Measurements from ENCODE around the gene C1GALT1. TPM values are rescaled to one million over a fixed set of nuclear protein-coding genes. Genes with fewer than 3 reads are reported as not detected.
"Not testable (repeated sequence)": the region's sequence is repeated elsewhere in the genome, so short reads cannot be mapped to it uniquely, and the experiment has no call there.

The C1GALT1 gene
- total and polyA plus RNA-seq, 9 of the 15 experiments (the other 6 are each of a cell fraction or from before 2014, with no cell fraction given), result 5.0 to 33.2 (median 24.1) TPM

DNA sequence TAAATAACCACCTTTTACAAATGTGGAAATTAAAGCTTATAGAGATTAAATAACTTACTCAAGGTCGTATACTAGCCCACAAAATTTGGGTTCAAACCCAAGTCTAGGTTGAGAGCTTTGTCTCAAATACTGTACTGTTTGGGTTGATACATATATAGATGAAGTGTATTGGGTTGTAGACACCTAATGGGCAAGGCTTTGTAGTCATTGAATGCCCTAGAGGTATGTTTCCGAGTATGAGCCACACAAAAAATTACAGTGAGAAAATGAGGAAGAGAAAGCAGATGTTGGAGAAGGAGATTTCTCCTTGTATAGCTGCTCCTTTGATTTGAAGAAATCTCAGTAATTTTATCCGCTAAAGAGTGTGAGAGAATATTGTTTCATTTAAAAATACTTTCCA, 60.6 kb downstream of the C1GALT1 start:
- DNase-seq (ENCODE audit: extremely low read depth in 1 of 4, low spot score in 3 of 4) (no peak), ATAC-seq (no peak), FAIRE-seq (no peak)
- Histone ChIP-seq H3K27me3 (ENCODE audit: control insufficient read depth in 2 of 2, insufficient read depth in 2 of 2, low read length in 2 of 2) (no peaks in the 10 kb centered on the region), H3K4me1 (replicated peaks in 1 of 2; ENCODE audit: control insufficient read depth in 2 of 2, insufficient read depth in 2 of 2, low read length in 2 of 2) (no peaks in the 10 kb centered on the region), H3K4me2 (ENCODE audit: insufficient read depth, low read length) (no peak overlapping the region), H4K20me1 (replicated peaks; ENCODE audit: control insufficient read depth, insufficient read depth, low read length) (no peaks in the 10 kb centered on the region), H3K9me3 (replicated peaks; ENCODE audit: control insufficient read depth, insufficient read depth, low read depth, low read length) (no peaks in the 10 kb centered on the region), H3K4me3 (no peak overlapping the region), H3K36me3 (ENCODE audit: control insufficient read depth, insufficient read depth, low read length) (peaks cover 33% of the 10 kb centered on the region), H3K27ac (ENCODE audit: extremely low read depth, low read depth, low read length) (no peak overlapping the region), H3K9ac (ENCODE audit: insufficient read depth in 1 of 2, low read depth in 2 of 2, low read length in 2 of 2) (no peak overlapping the region), H3K79me2 (ENCODE audit: control insufficient read depth, insufficient read depth, low read length) (no peaks in the 10 kb centered on the region), H2AFZ (ENCODE audit: low read depth, low read length) (no peak overlapping the region), H3K9me1 (ENCODE audit: control insufficient read depth, insufficient read depth, low read length) (no peaks in the 10 kb centered on the region)
- TF ChIP-seq E2F3 (CRISPR knock-in tag; IDR thresholded peaks at IDR 0.05) (no peak), RBM34 (IDR thresholded peaks at IDR 0.05; ENCODE audit: borderline replicate concordance, insufficient read depth, low read length) (no peak), POLR2G (IDR thresholded peaks at IDR 0.05; ENCODE audit: low read depth, low read length) (no peak), SP1 (CRISPR knock-in tag; IDR thresholded peaks at IDR 0.05) (no peak), SMAD4 (CRISPR knock-in tag; conservative IDR thresholded peaks at IDR 0.05) (no peak), ZNF224 (CRISPR knock-in tag; IDR thresholded peaks at IDR 0.05) (no peak), RBM39 (optimal IDR thresholded peaks at IDR 0.05; ENCODE audit: low read depth, low read length) (no peak), TOE1 (IDR thresholded peaks at IDR 0.05; ENCODE audit: borderline replicate concordance) (no peak), TOE1 (CRISPR knock-in tag; IDR thresholded peaks at IDR 0.05; ENCODE audit: borderline replicate concordance, low read depth) (no peak), FOXJ2 (tag; IDR thresholded peaks at IDR 0.05) (no peak), GABPA (tag; conservative IDR thresholded peaks at IDR 0.05; ENCODE audit: low read depth) (no peak), LEF1 (IDR thresholded peaks at IDR 0.05) (no peak)
- TF ChIP-seq, protein P1, sequence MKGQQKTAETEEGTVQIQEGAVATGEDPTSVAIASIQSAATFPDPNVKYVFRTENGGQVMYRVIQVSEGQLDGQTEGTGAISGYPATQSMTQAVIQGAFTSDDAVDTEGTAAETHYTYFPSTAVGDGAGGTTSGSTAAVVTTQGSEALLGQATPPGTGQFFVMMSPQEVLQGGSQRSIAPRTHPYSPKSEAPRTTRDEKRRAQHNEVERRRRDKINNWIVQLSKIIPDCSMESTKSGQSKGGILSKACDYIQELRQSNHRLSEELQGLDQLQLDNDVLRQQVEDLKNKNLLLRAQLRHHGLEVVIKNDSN (CRISPR knock-in tag; IDR thresholded peaks at IDR 0.05), result no peak
- in situ Hi-C loops (cut with MboI), result no loop called here
- WGBS (ENCODE audit: insufficient coverage, low coverage, missing lambda C conversion rate), result 66% methylated on average over 3 of the region's 3 CpGs
- ChIA-PET CTCF (ENCODE audit: low intra/inter-chr PET ratio) (no interaction called here), POLR2A (interaction anchor here (1.1 to 1.2 kb wide), 2 partner anchors 9 to 16 kb away, joined by 3 to 4 read pairs; no protein-coding TSS in a partner anchor)
- BruUV-seq (replicated peaks), result no TSS peak
- intact Hi-C loops (cut with micrococcal nuclease), result no loop called here

- CTCF ChIA-PET (ENCODE audit: low intra/inter-chr PET ratio); in situ Hi-C loops (cut with MboI); H3K79me2 ChIP-seq (ENCODE audit: control insufficient read depth, insufficient read depth, low read length); ATAC-seq; H3K27me3 ChIP-seq (ENCODE audit: control insufficient read depth in 2 of 2, insufficient read depth in 2 of 2, low read length in 2 of 2); FAIRE-seq; H3K9ac ChIP-seq (ENCODE audit: insufficient read depth in 1 of 2, low read depth in 2 of 2, low read length in 2 of 2); H3K4me1 ChIP-seq (replicated peaks in 1 of 2; ENCODE audit: control insufficient read depth in 2 of 2, insufficient read depth in 2 of 2, low read length in 2 of 2); BruUV-seq (replicated peaks); POLR2A ChIA-PET; H3K9me3 ChIP-seq (replicated peaks; ENCODE audit: control insufficient read depth, insufficient read depth, low read depth, low read length); H3K4me2 ChIP-seq (ENCODE audit: insufficient read depth, low read length); H3K27ac ChIP-seq (ENCODE audit: extremely low read depth, low read depth, low read length); intact Hi-C loops (cut with micrococcal nuclease); DNase-seq (ENCODE audit: extremely low read depth in 1 of 4, low spot score in 3 of 4); H2AFZ ChIP-seq (ENCODE audit: low read depth, low read length); H3K4me3 ChIP-seq; H3K9me1 ChIP-seq (ENCODE audit: control insufficient read depth, insufficient read depth, low read length); H4K20me1 ChIP-seq (replicated peaks; ENCODE audit: control insufficient read depth, insufficient read depth, low read length): not testable (repeated sequence)
- peaks cover 13% of the 10 kb centered on the region for H3K36me3 ChIP-seq (ENCODE audit: control insufficient read depth, insufficient read depth, low read length)
- 87% methylated on average over 13 of the region's 13 CpGs for WGBS (ENCODE audit: insufficient coverage, low coverage, missing lambda C conversion rate)
Observed at GRCh38 chr7:7245233-7245632, 62.9 kb downstream of the C1GALT1 start.

Data from K562 (cell line).